HG03521 (cell line): Measurements from ENCODE around the gene FLACC1.
"Not testable (repeated sequence)": the region's sequence is repeated elsewhere in the genome, so short reads cannot be mapped to it uniquely, and the experiment has no call there.

Source experiments
- ATAC-seq: cut with Tn5 transposase; IDR thresholded peaks from one replicate; pipeline ENCODE4 v1.9.1; 2021; ENCODE audit warnings: mild to moderate bottlenecking, moderate library complexity; ENCODE audit not compliant: unreplicated experiment

FLACC1 gene, protein sequence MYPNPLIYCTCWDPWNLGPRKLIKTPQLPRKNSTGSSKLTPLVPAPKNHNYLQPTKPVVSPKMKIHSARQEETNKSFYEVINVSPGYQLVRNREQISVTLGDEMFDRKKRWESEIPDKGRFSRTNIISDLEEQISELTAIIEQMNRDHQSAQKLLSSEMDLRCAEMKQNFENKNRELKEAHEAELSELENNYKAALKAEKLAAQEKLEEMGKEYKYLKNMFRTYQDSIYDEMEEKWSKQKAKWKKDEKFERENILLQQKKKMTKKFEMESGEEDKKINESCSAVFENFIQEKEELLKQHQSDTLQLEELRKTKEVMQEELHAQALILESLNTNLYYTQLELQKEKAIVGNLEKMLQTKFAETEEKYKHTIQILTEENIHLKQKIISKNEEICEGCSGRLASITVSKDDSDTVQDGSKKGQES

DNA sequence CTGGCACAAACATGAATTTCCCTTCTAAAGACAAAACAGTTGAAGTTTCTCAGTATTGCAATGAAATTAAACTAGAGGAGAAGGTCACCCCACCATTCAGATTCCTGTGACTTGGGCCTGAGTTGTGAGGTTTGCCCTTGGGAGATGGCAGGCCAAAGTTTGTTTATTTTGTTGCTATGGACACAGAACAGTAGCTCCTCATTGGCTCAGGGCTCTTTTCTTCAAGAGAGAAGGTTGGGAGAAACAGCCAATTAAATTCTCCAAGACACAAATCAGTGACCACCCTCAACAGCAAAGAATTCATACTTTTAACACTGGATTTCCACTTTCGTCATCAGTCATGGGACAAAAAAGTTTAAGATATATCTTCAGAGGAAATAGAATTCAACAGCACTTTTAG lies at the start of gene FLACC1:
TSS of gene FLACC1 (minus strand) at position 125 of the 400 bp plus-strand sequence. CDS start 5,941 bp downstream, outside the sequence.
- no peak for ATAC-seq

DNA sequence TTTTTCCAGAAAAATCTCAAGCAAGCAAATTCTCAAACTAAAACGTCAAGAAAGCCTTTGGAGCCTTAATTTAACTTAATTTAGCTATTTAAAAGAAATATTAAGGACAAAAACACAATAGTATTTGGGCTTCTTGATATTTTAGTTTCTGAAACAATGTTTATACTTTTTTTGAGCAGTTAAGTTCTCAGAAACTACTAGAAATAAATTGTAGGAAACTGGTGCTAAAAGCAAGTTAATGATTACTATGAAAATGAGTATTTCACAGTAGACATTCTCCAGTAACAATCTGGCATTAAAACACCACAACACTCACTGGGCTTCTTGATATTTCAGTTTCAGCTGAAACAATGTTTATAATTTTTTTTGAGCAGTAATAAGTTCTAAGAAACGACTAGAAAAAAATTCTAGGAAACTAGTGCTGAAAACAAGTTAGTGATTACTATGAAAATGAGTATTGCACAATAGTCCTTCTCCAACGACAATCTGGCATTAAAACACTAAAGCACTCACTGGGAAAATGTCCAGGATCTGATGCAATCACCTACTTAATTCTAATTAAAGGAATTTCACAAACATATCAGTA lies 49.0 kb upstream of the FLACC1 start:
- ATAC-seq: no peak

DNA sequence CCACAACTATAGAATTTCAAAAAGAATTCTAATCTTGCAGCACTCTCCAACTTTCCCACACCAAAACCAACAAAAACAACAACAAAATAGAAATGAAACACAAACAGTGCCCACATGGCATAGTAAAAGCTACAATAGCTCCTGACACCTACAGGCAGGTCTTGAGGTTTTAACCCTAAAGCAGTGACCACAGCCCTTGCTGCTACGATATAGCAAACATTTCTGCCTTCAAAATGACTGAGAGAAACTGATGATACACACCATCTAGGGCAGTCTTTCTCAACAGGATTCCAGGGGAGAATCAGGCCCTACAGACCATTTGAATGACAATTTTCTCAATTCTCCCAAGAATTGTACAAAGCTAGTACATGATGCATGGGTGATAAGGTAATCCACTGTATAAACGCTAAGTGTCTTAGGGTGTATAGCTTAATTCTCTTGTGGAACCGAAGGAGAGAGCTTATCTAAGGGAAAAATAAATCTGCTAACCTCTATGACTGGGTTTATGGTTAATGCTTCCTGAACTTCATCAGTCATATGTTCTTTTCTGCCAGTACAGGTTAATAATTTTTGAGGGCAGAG lies 47.6 kb upstream of the FLACC1 start:
- ATAC-seq: no peak

DNA sequence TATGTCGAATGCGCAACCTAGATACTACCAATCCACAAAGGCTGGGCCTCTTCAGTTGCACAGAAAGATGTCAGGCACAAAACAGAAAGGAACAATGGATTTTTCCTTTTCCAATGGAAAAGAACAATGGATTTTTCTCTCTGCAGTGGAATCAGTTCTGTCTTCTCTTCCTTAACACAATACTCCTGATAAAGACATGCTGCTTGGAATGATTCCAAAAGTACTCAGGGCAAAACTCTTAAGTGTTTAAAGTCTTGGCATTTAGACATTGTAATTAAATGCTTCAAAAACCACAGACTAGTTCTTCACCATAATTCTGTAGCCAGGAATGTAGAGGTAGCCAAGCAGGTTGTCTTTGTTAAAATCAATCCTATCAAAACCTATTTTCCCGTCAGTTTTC lies 46.7 kb upstream of the FLACC1 start:
- no peak for ATAC-seq

DNA sequence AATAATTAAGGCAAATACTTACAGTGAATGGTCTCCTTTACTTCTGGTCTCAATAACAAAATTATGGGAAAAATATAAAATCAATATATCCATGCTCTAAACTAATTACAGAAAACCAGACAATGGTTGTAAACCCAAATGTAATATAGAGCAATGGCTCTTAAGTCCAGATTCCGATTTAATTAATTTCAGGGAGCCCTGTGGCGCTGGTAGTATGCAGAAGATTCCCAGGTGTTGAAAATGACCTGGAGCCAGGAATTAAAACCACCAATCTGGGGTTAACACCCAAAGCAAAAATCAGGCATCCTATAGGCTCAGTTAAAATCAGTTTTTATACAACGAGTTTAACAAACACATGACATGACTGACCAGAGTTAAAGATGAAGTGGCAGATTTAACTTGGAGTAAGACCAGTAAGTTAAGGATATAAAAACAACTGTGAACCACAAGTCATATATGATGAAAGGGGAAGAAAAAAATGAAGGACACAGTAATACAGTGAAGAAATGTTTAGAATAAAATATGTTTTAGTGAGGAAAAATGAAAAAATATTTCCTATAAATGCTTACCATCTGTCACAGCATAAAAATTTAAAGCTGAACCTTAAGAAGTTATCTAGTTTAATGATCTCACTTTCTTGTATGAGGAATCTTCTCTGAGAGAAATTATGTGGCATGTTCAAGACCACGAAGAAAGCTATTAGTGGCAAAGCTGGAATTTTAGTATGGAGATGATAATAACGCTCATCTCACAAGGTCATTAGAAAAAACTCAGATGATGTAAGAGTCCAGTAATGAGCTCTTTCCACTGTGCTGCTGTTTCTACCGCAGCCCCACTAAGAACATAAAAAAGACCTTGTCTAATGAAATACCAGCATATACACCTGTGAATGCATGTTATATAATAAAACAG lies 45.8 kb upstream of the FLACC1 start:
- ATAC-seq: no peak

DNA sequence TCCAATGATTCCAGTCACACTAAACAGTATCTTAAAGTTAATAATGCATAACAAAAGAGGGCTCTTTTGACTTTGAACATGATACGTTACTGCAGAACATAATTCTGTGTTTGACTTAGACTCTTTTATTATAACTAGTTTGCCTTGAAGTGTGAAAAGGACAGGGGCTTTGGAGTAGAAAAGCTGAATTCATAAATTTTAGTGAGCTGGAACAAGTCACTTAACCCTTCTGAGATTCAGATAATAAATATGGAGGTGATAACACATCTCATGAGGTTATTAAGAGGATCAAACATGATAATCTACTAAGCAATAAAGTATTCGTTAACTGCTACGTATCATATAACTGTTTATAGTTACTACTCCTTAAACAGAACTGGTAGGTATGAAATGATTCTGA lies 44.7 kb upstream of the FLACC1 start:
- ATAC-seq: no peak

DNA sequence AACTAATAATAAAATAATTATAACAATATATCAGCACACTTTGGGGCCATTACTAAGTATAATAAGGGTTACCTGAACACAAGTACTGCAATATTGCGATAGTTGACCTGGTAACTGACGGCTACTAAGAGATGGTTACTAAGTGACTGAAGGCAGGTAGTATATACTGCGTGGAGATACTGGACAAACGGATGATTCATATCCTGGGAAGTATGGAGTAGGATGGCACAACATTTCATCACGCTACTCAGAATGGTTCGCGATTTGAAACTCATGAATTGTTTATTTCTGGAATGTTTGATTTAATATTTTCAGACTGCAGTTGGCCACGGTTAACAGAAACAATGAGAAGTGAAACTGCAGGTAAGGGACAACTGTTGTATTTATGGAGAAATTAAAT lies 39.5 kb upstream of the FLACC1 start:
- ATAC-seq: no peak

DNA sequence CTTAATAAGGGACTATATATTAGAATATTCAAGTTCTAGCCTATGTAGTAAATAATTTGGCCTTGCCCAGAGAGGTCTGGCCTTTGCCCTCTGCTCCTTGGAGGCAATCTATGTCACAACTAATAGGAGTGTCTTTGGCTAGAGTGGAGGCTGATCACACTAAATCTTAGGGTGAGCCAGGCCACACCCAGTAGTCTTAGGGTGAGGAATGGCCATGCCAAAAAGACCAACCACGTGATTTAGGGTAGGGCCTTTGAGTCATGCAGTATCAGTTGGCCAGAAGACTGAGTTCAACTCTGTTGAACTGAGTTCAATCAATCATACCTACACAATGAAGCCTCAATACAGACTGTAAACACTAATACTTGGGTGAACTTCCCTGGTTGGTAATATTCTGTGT lies 26.0 kb upstream of the FLACC1 start:
- no peak for ATAC-seq

DNA sequence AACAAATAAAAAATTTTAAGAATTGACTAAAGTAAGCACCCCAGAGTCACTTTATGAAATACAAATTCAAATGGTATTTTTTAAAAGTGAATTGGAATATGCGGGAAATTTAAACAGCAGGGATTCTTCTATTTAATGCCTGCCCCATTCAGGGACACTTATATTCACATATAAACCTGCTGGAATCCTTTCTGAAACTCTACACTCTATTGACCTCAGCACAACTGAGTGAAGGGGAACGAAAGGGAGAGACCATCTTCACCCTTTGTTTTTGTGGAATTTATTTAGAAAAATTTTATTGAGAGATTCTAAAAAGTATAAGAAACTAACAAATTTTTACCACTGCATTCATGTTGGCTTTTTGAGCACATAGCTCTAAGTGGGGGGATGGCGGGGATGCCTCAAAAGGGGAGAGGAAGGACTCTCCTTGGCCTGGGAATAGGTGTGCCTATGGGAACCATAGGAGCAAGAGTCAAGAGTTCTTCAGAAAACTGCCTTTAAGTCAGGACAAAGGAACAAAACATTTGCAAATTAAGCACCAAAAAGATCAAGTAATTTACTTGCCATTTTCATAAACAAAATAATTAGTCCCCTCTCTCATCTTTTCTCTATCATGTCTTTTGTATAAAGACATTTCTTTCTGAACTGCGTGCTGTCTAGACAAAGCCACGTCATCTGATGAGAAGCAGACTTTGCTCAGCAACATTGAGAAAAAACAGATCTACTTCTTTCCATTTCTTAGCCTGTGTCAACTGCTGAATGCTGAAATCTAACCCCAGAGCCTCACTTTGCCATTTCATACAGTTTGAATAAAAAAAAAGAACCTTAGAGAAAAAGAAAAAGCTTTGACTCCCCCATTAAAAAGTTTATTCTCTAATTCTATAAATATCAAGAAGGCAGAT lies 21.6 kb upstream of the FLACC1 start:
- ATAC-seq: no peak

DNA sequence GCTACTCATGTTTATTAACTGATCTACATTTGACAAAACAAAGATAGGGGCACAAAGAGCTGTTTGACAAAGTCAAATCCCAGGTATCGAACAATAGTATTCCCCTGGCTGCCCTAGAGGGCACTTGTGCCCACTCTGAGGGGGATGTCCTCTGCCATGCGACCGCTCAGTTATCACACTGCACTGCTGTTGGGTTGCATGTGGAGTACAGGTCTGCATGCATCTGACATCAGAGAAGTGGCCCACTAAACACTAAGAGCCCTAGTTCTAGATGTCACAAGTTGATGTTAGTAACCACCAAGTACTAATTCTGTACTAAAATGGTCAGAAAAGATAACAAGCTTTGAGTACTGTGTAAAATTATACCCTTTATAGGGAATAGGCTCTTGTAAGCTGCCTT lies 20.1 kb upstream of the FLACC1 start:
- ATAC-seq: no peak

DNA sequence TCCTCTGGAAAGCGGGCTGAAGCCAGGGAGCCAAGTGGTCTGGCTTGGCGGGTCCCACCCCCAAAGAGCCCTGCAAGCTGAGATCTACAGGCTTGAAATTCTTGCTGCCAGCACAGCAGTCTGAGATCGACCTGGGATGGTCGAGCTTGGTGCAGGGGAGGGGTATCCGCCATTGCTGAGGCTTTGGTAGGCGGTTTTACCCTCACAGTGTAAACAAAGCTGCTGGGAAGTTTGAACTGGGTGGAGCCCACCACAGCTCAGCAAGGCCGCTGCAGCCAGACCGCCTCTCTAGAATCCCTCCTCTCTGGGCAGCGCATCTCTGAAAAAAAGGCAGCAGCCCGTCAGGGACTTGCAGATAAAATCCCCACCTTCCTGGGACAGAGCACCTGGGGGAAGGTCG lies 12.6 kb upstream of the FLACC1 start:
- no peak for ATAC-seq

DNA sequence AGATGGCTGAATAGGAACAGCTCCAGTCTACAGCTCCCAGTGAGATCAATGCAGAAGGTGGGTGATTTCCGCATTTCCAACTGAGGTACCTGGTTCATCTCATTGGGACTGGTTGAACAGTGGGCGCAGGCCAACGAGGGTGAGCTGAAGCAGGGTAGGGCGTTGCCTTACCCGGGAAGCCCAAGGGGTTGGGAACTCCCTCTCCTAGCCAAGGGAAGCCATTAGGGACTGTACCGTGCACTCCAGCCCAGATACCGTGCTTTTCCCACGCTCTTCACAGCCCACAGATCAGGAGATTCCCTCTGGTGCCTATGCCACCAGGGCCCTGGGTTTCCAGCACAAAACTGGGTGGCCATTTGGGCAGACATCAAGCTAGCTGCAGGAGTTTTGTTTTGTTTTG lies 12.2 kb upstream of the FLACC1 start:
- not testable (repeated sequence) for ATAC-seq

DNA sequence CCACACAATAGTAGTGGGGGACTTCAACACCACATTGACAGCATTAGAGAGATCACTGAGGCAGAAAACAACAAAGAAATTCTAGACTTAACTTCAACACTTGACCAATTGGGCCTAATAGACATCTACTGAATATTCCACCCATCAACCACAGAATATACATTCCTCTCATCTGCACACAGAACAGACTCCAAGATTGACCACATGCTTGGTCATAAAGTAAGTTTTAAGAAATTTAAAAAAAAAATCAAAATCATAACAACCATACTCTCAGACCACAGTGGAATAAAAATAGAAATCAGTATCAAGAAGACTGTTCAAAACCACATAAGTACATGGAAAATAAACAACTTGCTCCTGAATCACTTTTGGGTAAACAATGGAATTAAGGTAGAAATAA lies 9.0 kb upstream of the FLACC1 start:
- no peak for ATAC-seq

DNA sequence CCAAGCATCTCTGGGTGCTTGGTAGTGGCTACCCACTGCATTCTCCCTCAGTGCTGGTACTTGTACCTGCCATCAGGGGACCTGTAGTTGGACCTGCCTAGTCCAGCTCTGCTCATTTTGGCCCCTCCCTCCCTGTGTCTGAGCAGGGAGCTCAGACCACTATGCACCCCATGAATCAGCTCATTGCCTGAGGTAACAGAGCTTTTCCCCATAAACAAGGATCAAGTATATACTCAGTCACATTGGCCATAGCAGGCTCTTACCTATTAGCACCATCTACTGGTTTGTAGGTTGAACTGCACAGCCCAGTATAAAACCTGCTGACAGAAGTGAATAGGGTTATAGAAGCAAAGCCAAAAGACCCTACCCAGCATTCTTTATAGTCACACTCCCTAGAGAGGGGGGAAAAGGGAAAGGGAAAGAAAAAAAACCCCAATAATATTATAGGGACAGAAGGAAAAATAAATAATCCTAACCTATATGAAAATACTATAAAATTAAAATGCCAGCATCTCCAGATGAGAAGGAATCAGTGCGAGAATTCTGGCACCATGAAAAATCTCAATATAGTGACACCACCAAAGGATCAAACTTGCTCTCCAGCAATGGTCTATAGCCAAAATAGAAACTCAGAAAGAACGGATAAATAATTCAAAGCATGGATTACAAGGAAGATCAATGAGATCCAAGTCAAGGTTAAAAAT lies 6.9 kb upstream of the FLACC1 start:
- no peak for ATAC-seq

DNA sequence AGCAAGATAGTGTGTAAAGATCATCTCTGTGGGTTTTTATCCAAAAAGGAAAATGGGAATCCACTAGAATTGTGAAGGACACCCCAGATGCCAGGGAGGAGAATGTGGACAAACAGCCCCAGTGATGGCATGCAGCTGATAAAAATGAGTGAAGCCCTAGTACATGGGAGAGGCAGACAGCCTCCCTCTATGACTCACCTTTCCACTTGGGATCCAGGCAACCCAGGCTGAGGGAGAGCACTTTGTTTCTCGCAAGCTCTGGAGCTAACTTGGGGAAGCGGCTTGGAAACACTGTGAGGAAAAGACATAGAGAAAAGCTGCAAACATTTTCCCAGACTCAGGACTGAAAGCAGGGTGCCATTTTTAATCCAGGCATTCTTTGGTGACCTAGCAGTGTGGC lies 5.3 kb upstream of the FLACC1 start:
- no peak for ATAC-seq

DNA sequence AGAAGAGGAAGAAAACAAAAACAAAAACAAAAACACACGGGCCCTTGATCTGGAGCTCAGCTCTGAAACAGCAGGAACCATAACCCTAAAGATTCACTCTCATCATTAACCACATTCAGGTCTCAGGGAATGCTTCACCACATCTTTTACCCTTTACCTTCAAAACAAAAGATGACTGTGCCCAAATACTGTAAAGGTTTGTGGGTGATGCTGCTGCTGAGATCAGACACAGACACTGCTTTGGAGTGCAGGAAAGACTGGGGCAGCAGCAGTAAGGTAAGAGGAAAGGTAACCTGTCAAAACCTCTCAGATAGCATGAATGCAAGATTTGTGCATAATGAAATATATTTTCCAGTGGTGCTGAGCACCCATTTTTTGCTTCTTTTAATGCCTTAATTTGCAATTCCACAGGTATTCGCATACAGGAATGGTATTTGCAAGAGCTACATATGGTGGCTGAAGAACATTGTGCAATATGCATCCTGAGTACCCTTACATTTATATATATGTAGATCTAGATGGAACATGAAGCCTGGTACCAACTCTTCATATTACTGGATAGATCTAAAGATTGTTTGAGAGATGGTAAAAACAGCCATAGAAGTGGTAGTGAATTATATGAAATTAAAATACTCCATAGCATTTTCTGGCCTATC lies 4.1 kb upstream of the FLACC1 start:
- ATAC-seq: no peak

DNA sequence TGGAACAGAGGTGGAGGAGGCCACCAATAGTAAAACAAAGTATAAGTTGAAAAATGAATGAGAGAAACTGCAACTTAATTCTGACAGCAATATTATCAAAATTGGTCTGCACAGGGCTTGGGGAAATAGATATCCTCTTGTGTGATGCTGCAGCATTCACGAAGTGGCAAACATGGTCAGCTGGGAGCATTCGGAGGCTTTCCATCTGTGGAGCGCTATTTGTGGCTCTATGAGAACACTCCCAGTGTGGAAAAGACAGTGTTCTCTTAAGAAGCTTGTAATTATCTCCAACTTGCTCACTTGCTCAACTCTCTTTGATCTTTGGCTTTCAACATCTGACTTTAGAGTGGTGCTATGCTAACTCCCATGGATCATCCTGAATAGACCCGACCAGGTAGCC lies 3.1 kb upstream of the FLACC1 start:
- ATAC-seq: no peak

DNA sequence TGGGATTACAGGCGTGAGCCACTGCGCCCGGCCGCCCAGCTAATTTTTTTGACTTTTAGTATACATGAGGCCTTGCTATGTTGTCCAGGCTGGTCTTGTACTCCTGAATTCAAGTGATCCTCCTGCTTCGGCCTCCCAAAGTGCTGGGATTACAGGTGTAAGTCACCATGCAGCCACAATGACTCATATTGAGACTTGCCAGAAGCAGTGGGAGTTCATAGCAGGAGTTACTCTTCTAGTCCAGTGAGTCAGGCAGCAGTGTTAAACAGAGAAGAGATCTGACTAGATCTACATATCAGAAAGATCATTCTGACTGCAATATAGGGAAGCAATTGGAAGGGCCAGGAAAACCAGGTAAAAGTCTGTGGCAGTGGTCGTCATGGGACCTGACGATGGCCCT lies 1.5 kb upstream of the FLACC1 start:
- ATAC-seq: no peak

DNA sequence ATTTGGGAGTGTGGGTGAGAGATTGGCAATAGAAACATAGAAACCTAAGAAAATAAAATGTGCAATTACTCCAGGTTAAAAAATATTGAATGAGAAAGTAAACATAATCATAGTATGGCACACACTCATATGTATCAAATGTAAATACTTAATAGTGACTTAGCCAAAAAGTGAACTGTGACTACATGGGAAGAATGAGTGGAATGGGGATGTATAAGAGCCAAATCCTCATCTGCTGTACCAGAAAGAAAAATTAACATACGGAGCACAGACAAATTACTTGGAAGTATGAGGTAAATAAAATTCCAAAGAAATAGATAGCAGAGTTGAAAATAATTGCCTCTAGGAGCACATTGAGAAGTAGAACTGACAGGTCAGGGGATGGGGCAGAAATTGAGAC lies 4.0 kb downstream of the FLACC1 start:
- ATAC-seq: no peak
